UCSD-AML1 (cell line): ENCODE measurements around the gene KIAA0825.
"Not testable (repeated sequence)": the region's sequence is repeated elsewhere in the genome, so short reads cannot be mapped to it uniquely, and the experiment has no call there.

Experiments used
- DNase-seq: peaks from one replicate; lab custom pipeline; 2025; ENCODE audit not compliant: unreplicated experiment; lab: John Stamatoyannopoulos, UW

KIAA0825 gene

GRCh38 chr5:94192658-94193391 lies 425.6 kb downstream of the KIAA0825 start:
- no peak for DNase-seq

GRCh38 chr5:94191604-94192003 lies 426.8 kb downstream of the KIAA0825 start:
- no peak for DNase-seq

GRCh38 chr5:94188725-94189124 lies 429.7 kb downstream of the KIAA0825 start:
- no peak for DNase-seq

GRCh38 chr5:94184870-94185269 lies 433.5 kb downstream of the KIAA0825 start:
- no peak for DNase-seq

- no peak for DNase-seq
These were observed 436.5 kb downstream of the KIAA0825 start for GRCh38 chr5:94181895-94182294.

GRCh38 chr5:94180761-94181160 lies 437.6 kb downstream of the KIAA0825 start:
- DNase-seq, result no peak

GRCh38 chr5:94175912-94176311 lies 442.5 kb downstream of the KIAA0825 start:
- no peak for DNase-seq

GRCh38 chr5:94174748-94175411 lies 443.5 kb downstream of the KIAA0825 start:
- DNase-seq, result no peak

GRCh38 chr5:94173100-94173499 lies 445.3 kb downstream of the KIAA0825 start:
- DNase-seq, result no peak

GRCh38 chr5:94171070-94171469 lies 447.3 kb downstream of the KIAA0825 start:
- not testable (repeated sequence) for DNase-seq

- not testable (repeated sequence) for DNase-seq
These were observed 448.2 kb downstream of the KIAA0825 start for GRCh38 chr5:94170158-94170557.

GRCh38 chr5:94168151-94168550 lies 450.3 kb downstream of the KIAA0825 start:
- no peak for DNase-seq

- no peak for DNase-seq
These were observed 456.6 kb downstream of the KIAA0825 start for GRCh38 chr5:94161801-94162200.

GRCh38 chr5:94159144-94159543 lies 459.3 kb downstream of the KIAA0825 start:
- no peak for DNase-seq

- DNase-seq, result no peak
These were observed 460.5 kb downstream of the KIAA0825 start for GRCh38 chr5:94157704-94158539.

GRCh38 chr5:94154672-94155071 lies 463.7 kb downstream of the KIAA0825 start:
- DNase-seq, result no peak

GRCh38 chr5:94153736-94154450 lies 464.5 kb downstream of the KIAA0825 start:
- no peak for DNase-seq

- DNase-seq, result not testable (repeated sequence)
These were observed 474.8 kb downstream of the KIAA0825 start for GRCh38 chr5:94143621-94144020.

GRCh38 chr5:94140300-94140699 lies 478.1 kb downstream of the KIAA0825 start:
- DNase-seq, result no peak

GRCh38 chr5:94130077-94130476 lies 488.3 kb downstream of the KIAA0825 start:
- no peak for DNase-seq

GRCh38 chr5:94125107-94125506 lies 493.3 kb downstream of the KIAA0825 start:
- DNase-seq, result no peak
